CD4-positive, alpha-beta T cell treated with Interleukin-15 for 4 hours (primary cell): ENCODE measurements around the gene CHEK2.
"Not testable (repeated sequence)": the region's sequence is repeated elsewhere in the genome, so short reads cannot be mapped to it uniquely, and the experiment has no call there.

Experiments
- DNase-seq: peaks from one replicate; pipeline ENCODE4 v3.0.0-alpha.2; 2020; ENCODE audit warnings: low spot score

The CHEK2 gene

DNA sequence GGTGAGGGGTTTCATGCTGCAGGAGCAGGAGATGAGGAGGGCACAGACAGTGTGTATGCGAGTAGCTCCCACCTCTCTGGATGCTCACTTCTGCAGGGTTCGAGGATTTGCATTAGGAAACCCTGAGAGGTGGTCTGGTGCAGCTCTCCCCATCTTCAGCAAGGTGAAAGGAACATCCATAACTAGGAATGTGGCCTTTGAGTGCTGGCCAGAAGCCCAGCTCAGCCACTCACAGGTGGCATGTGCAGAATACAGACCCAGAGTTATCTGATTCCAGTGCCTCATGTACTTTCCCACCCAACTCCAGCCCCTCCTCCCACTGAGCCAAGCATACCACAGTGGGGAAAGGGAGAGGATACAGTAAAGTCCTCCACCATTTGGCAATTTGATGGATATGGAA, 51.8 kb downstream of the CHEK2 start:
- not testable (repeated sequence) for DNase-seq

- DNase-seq = not testable (repeated sequence)
These were observed 58.7 kb downstream of the CHEK2 start for GRCh38 chr22:28682966-28683365.

- not testable (repeated sequence) for DNase-seq
These were observed 60.7 kb downstream of the CHEK2 start for GRCh38 chr22:28680813-28681490.

DNA sequence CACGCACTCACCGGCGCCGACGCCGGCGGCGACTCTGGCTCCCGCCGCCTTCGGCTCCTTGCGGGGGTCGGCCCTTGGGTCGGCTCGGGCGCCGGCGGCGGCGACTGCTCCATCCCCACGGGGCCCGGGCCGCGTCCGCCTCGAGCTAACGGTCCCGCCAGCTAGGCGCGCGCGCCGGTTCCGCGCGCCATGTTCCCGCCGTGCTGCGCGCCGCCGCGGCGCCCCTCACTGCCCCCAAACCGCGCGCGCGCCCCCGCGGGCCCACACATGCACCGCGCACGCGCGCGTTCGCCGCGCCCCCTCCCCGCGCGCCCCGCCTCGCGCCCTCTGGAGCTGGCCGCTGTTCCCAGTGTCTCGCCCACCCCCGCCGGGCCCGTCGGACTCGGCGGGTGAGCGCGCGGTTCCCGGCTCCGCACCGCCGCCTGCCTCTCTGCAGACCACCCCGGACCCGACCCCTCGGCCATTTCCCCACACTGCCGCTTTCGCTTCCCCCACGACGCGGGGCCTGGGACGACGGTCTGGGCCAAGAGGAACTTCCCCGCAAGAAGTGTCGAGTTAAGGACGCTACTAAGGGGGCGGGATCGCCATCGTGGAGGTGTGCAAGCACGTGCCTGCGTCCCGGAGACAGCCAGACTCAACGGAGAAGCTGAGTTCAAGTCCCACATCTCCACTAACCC, 61.9 kb downstream of the CHEK2 start, which contains the start of gene TTC28:
TSS of gene TTC28 (minus strand) at position 230 of the 677 bp plus-strand sequence. CDS start at position 113, 117 bp downstream.
- DNase-seq = peak; percentile 4

DNA sequence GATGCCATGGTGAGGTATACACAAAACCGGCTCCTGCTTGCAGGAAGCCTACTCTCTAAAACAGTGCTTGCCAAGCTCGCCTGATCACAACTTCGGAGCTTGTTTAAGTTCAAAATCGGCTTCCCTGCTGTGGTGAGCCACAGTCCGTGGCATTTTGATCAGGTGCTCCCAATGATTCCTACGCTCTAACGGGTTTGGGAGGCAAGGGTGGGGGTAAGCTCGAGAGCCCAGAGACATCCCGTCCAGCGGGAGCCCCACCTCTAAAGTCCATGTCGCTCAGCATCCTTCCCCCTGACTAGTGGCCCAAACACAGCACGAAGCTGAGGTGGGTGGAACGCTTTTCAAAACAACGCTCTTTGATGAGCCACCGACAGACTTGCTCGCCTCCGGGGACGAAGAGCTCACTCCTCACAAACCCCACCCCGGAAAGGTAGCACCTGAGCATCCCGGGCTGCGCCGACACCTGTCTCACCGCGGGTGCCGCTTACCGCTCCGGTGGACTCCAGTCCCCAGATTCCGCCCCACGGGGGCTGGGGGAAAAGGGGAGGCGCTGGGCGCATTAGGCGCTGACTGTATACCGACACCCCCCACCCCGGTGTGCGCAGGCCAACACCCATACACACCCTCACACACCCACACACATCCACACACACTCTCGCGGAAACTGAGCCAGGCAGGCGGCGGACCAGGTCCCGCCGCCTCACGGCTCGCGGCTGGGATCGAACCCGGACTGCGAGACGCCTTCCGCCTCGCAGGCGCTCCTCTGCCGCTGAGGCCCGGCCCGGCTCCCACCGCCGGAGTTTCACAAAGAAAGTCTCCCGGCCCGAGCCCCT, 62.6 kb downstream of the CHEK2 start:
- peak; percentile 4 for DNase-seq

DNA sequence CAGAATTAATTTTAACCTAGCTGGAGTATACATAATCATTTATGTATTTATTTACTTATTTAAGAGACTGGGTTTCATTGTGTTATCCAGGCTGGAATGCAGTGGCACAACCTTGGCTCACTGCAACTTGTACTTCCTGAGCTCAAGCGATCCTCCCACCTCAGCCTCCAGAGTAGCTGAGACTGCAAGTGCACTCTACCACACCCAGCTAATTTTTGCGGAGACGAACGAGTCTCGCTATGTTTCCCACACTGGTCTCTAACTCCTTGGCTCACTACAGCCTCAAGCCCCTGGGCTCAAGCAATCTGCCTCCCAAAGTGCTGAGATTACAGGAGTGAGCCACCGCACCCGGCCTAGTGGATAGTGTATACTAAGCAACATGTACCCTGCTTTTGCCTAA, 63.5 kb downstream of the CHEK2 start:
- DNase-seq = not testable (repeated sequence)

DNA sequence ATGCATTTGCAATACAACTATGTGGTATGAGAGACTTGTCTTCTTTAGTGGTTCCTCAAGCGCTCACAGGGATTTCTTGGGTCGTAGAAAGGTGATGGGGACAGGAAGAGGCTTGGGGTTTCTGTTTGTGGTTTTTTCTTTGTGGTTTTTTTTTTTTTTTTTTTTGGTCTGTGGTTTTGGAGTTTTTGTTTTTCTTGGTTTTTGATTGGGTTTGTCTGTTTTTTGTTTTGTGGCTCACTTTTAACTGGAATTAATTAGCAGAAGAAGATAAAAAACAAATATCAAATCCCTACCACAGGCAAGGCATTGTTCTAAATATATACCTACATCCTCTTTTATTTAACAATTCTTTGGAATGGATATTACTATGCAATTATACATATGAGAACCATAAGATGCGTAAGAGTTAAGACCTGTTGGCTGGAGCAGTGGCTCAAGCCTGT, 67.5 kb downstream of the CHEK2 start:
- peak; percentile 53 for DNase-seq

DNA sequence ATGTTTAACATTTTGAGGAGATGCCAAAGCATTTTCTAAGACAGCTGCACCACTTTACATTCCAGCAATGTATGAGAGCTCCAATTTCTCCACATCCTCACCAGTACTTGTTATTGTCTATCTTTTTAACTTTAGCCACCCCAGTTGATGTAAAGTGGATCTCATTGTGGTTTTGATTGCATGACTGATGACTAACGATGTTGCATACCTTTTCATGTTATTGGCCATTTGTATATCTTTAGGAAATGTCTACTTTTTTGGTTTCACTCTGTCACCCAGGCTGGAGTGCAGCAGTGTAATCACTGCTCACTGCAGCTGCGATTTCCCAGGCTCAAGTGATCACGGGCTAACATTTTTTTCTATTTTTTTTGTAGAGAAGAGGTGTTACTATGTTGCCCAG, 70.9 kb downstream of the CHEK2 start:
- DNase-seq = no peak

GRCh38 chr22:28670161-28670560, 71.5 kb downstream of the CHEK2 start:
- no peak for DNase-seq

- DNase-seq = no peak
These were observed 72.2 kb downstream of the CHEK2 start for GRCh38 chr22:28669387-28669786.

- not testable (repeated sequence) for DNase-seq
These were observed 78.1 kb downstream of the CHEK2 start for GRCh38 chr22:28663569-28663942.

GRCh38 chr22:28658448-28658847, 83.2 kb downstream of the CHEK2 start:
- no peak for DNase-seq

- no peak for DNase-seq
These were observed 85.4 kb downstream of the CHEK2 start for GRCh38 chr22:28656181-28656580.

GRCh38 chr22:28650463-28650862, 91.2 kb downstream of the CHEK2 start:
- DNase-seq = no peak

DNA sequence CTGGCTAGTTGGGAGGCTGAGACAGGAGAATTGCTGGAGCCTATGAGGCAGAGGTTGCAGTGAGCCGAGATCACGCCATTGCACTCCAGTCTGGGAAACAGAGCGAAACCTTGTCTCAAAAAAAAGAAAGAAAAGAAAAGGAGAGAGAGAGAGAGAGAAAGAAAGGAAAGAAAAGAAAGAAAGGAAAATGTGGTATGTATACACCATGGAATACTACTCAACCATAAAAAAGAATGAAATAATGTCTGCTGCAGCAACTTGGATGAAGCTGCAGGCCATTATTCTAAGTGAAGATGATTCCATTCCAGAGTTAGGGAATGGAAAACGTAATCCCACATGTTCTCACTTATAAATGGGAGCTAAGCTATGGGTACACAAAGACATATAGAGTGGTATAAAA, 92.8 kb downstream of the CHEK2 start:
- DNase-seq = no peak

- DNase-seq = no peak
These were observed 94.4 kb downstream of the CHEK2 start for GRCh38 chr22:28647216-28647615.

DNA sequence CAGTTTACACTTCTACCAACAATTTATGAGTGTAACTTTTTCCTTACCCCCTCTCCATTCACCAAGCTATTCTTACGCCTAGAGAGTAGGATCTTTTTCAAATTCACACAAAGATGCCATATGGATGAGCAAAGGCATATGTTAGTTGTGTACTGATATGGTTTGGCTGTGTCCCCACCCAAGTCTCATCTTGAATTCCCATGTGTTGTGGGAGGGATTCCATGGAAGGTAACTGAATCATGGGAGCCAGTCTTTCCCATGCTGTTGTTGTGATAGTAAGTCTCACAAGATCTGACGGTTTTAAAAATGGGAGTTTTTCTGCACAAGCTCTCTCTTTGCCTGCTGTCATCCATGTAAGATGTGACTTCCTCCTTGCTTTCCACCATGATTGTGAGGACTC, 102.3 kb downstream of the CHEK2 start:
- DNase-seq = no peak
